GM12878 (cell line): Measurements from ENCODE around the gene SLC25A30. TPM values are rescaled to one million over a fixed set of nuclear protein-coding genes. Genes with fewer than 3 reads are reported as not detected.

Experiments used
- ASH2L ChIP-seq: fragments of 300-600, 200-600 bp; sonication (generic); IDR thresholded peaks from 2 replicates; pipeline ENCODE4 v1.6.1; 2017; ENCODE audit warnings: low read depth, mild to moderate bottlenecking, borderline replicate concordance
- BCL11A ChIP-seq: IDR thresholded peaks from 2 replicates; pipeline ENCODE4 v1.6.1; 2011; ENCODE audit warnings: low read depth, low read length
- CBFB ChIP-seq: IDR thresholded peaks from 2 replicates; pipeline ENCODE4 v1.6.1; 2016; ENCODE audit warnings: antibody characterized with exemption, low read depth
- CHD4 ChIP-seq: fragments of 200-600 bp; sonication (generic); IDR thresholded peaks from 2 replicates; pipeline ENCODE4 v1.6.1; 2016; ENCODE audit warnings: mild to moderate bottlenecking
- CREB1 ChIP-seq: IDR thresholded peaks from 2 replicates; pipeline ENCODE4 v1.6.1; 2012; ENCODE audit warnings: low read depth, mild to moderate bottlenecking, inconsistent platforms
- EZH2 ChIP-seq: IDR thresholded peaks from 2 replicates; pipeline ENCODE4 v1.6.1; 2012; ENCODE audit warnings: low read depth, mild to moderate bottlenecking, control low read depth, inconsistent platforms, low read length, borderline replicate concordance; ENCODE audit not compliant: control insufficient read depth
- FOXM1 ChIP-seq: IDR thresholded peaks from 2 replicates; pipeline ENCODE4 v1.6.1; 2012; ENCODE audit warnings: low read depth, mild to moderate bottlenecking, inconsistent platforms, low read length, moderate library complexity
- IKZF2 ChIP-seq, 2 experiments: fragments of 450-650 bp; IDR thresholded peaks; 2 replicates each; pipeline ENCODE4 v1.6.1; 2017; ENCODE audit warnings: mild to moderate bottlenecking in 2 of 2, moderate library complexity in 2 of 2
- NFIC ChIP-seq: IDR thresholded peaks from 2 replicates; pipeline ENCODE4 v1.6.1; 2012; ENCODE audit warnings: low read depth, mild to moderate bottlenecking, inconsistent platforms, low read length, moderate library complexity
- NFXL1 ChIP-seq: fragments of 450-650 bp; IDR thresholded peaks from 2 replicates; pipeline ENCODE4 v1.6.1; 2017; ENCODE audit warnings: antibody characterized with exemption, mild to moderate bottlenecking, borderline replicate concordance
- NR2C2 ChIP-seq: IDR thresholded peaks from 2 replicates; pipeline ENCODE4 v1.6.1; 2011; ENCODE audit warnings: borderline replicate concordance, low read depth; ENCODE audit not compliant: control insufficient read depth, insufficient read length
- SMAD5 ChIP-seq: IDR thresholded peaks from 2 replicates; pipeline ENCODE4 v1.6.1; 2016; ENCODE audit warnings: antibody characterized with exemption, low read depth
- SRF ChIP-seq, 2 experiments: IDR thresholded peaks; 2 replicates each; pipeline ENCODE4 v1.6.1; 2011; ENCODE audit warnings: low read depth in 2 of 2, low read length in 2 of 2, mild to moderate bottlenecking in 1 of 2, moderate library complexity in 1 of 2
- TCF7 ChIP-seq: IDR thresholded peaks from 2 replicates; pipeline ENCODE4 v1.6.1; 2014; ENCODE audit warnings: antibody characterized with exemption, borderline replicate concordance
- YBX1 ChIP-seq: fragments of 450-650 bp; IDR thresholded peaks from 2 replicates; pipeline ENCODE4 v1.6.1; 2016; ENCODE audit warnings: antibody characterized with exemption
- YY1 ChIP-seq: IDR thresholded peaks from 2 replicates; pipeline ENCODE4 v1.6.1; 2011; ENCODE audit warnings: low read depth, mild to moderate bottlenecking, low read length
- ZNF622 ChIP-seq: fragments of 450-650 bp; IDR thresholded peaks from 2 replicates; pipeline ENCODE4 v1.6.1; 2017; ENCODE audit warnings: mild to moderate bottlenecking, inconsistent platforms
- polyA plus RNA-seq, 11 experiments: library from polyadenylated mRNA; depleted of rRNA in 4 of 11; unstranded in 6 of 11; stranded (reverse) in 5 of 11; fragments of >200 nt; fragmentation: Nextera tagmentation in 4 of 11; fragmentation: Illumina TruSeq in 1 of 11; extraction: Ambion mirVana in 4 of 11; extraction: Trizol in 1 of 11; gene quantifications; 1 replicate in 1 of 11; 2 replicates in 10 of 11; pipeline versions ENCODE4 v1.2.1 to v1.2.3, GENCODE V29; 2011 to 2016; ENCODE audit warnings: inconsistent platforms in 2 of 11, missing spikeins in 2 of 11, low read depth in 1 of 11
- total RNA-seq, 4 experiments: library from RNA; depleted of rRNA in 3 of 4; stranded (reverse); fragments of >200 nt in 3 of 4; fragmentation: Illumina TruSeq in 1 of 4; extraction: Trizol in 1 of 4; gene quantifications; 2 replicates each; pipeline versions ENCODE4 v1.2.1 to v1.2.3, GENCODE V29; 2013 to 2021
- TF ChIP-seq, protein P1 (sequence below): IDR thresholded peaks from 2 replicates; pipeline ENCODE4 v1.6.1; 2012; ENCODE audit warnings: mild to moderate bottlenecking, low read depth, low read length
- TF ChIP-seq, protein P2 (sequence below): fragments of 450-650 bp; IDR thresholded peaks from 2 replicates; pipeline ENCODE4 v1.6.1; 2016; ENCODE audit warnings: mild to moderate bottlenecking
- TF ChIP-seq, protein P3 (sequence below): IDR thresholded peaks from 2 replicates; pipeline ENCODE4 v1.6.1; 2012; ENCODE audit warnings: low read depth, low read length, improper control_type of control experiment
- TF ChIP-seq, protein P4 (sequence below): IDR thresholded peaks from 2 replicates; pipeline ENCODE4 v1.6.1; 2012; ENCODE audit warnings: improper control_type of control experiment, low read depth, low read length; ENCODE audit not compliant: insufficient replicate concordance

SLC25A30 gene
- total and polyA plus RNA-seq, 10 of the 15 experiments (the other 5 are each of a cell fraction or from before 2014, with no cell fraction given): 2.4 to 18.0 (median 8.9) TPM

DNA sequence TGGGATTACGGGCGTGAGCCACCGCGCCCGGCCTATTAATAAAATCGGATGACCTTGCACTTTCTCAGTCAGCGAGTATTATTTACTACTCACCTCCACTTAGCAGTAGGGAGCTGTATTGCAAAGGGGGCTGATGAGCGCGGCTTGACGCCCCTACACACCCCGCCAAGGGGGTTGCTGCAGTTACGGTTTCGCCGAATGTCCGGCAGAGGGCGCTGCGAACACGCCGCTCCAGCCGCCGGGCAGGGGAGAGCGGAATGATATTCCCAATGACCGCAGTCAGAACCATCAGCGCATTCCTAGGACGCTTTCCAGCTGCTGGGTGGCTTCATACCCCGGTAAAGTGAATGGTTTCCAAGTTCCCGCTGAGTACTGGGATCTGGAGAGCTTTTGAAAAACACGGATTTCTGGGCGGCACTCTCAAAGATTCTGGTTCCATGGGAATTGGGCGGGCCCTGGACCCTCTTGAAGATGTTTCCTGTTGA lies 47.2 kb downstream of the SLC25A30 start (continued):
- no peak for TF ChIP-seq CREB1
- TF ChIP-seq YY1: 0 out of 2 replicates have a peak, but pooled peaks have one; percentile 44
- TF ChIP-seq NFXL1: no peak
- TF ChIP-seq IKZF2 (IDR thresholded peaks at IDR 0.05): peak in 1 of 2 experiments; percentile 21; a peak in 1 of 4 replicates
- TF ChIP-seq EZH2: no peak
- no peak for TF ChIP-seq FOXM1
- TF ChIP-seq SRF (IDR thresholded peaks at IDR 0.05; ENCODE audit: low read depth in 2 of 2, low read length in 2 of 2): peak in 1 of 2 experiments; percentile 21; a peak in 1 of 4 replicates
- TF ChIP-seq NR2C2: no peak
- no peak for TF ChIP-seq NFIC
- TF ChIP-seq SMAD5: no peak
- TF ChIP-seq TCF7: no peak
- TF ChIP-seq, protein P1, sequence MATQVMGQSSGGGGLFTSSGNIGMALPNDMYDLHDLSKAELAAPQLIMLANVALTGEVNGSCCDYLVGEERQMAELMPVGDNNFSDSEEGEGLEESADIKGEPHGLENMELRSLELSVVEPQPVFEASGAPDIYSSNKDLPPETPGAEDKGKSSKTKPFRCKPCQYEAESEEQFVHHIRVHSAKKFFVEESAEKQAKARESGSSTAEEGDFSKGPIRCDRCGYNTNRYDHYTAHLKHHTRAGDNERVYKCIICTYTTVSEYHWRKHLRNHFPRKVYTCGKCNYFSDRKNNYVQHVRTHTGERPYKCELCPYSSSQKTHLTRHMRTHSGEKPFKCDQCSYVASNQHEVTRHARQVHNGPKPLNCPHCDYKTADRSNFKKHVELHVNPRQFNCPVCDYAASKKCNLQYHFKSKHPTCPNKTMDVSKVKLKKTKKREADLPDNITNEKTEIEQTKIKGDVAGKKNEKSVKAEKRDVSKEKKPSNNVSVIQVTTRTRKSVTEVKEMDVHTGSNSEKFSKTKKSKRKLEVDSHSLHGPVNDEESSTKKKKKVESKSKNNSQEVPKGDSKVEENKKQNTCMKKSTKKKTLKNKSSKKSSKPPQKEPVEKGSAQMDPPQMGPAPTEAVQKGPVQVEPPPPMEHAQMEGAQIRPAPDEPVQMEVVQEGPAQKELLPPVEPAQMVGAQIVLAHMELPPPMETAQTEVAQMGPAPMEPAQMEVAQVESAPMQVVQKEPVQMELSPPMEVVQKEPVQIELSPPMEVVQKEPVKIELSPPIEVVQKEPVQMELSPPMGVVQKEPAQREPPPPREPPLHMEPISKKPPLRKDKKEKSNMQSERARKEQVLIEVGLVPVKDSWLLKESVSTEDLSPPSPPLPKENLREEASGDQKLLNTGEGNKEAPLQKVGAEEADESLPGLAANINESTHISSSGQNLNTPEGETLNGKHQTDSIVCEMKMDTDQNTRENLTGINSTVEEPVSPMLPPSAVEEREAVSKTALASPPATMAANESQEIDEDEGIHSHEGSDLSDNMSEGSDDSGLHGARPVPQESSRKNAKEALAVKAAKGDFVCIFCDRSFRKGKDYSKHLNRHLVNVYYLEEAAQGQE: no peak
- TF ChIP-seq, protein P2, sequence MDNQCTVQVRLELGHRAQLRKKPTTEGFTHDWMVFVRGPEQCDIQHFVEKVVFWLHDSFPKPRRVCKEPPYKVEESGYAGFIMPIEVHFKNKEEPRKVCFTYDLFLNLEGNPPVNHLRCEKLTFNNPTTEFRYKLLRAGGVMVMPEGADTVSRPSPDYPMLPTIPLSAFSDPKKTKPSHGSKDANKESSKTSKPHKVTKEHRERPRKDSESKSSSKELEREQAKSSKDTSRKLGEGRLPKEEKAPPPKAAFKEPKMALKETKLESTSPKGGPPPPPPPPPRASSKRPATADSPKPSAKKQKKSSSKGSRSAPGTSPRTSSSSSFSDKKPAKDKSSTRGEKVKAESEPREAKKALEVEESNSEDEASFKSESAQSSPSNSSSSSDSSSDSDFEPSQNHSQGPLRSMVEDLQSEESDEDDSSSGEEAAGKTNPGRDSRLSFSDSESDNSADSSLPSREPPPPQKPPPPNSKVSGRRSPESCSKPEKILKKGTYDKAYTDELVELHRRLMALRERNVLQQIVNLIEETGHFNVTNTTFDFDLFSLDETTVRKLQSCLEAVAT: no peak
- TF ChIP-seq BCL11A: no peak
- no peak for TF ChIP-seq ASH2L
- TF ChIP-seq, protein P3, sequence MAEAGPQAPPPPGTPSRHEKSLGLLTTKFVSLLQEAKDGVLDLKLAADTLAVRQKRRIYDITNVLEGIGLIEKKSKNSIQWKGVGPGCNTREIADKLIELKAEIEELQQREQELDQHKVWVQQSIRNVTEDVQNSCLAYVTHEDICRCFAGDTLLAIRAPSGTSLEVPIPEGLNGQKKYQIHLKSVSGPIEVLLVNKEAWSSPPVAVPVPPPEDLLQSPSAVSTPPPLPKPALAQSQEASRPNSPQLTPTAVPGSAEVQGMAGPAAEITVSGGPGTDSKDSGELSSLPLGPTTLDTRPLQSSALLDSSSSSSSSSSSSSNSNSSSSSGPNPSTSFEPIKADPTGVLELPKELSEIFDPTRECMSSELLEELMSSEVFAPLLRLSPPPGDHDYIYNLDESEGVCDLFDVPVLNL: no peak
- no peak for TF ChIP-seq ZNF622
- no peak for TF ChIP-seq CBFB
- no peak for TF ChIP-seq YBX1
- TF ChIP-seq, protein P4, sequence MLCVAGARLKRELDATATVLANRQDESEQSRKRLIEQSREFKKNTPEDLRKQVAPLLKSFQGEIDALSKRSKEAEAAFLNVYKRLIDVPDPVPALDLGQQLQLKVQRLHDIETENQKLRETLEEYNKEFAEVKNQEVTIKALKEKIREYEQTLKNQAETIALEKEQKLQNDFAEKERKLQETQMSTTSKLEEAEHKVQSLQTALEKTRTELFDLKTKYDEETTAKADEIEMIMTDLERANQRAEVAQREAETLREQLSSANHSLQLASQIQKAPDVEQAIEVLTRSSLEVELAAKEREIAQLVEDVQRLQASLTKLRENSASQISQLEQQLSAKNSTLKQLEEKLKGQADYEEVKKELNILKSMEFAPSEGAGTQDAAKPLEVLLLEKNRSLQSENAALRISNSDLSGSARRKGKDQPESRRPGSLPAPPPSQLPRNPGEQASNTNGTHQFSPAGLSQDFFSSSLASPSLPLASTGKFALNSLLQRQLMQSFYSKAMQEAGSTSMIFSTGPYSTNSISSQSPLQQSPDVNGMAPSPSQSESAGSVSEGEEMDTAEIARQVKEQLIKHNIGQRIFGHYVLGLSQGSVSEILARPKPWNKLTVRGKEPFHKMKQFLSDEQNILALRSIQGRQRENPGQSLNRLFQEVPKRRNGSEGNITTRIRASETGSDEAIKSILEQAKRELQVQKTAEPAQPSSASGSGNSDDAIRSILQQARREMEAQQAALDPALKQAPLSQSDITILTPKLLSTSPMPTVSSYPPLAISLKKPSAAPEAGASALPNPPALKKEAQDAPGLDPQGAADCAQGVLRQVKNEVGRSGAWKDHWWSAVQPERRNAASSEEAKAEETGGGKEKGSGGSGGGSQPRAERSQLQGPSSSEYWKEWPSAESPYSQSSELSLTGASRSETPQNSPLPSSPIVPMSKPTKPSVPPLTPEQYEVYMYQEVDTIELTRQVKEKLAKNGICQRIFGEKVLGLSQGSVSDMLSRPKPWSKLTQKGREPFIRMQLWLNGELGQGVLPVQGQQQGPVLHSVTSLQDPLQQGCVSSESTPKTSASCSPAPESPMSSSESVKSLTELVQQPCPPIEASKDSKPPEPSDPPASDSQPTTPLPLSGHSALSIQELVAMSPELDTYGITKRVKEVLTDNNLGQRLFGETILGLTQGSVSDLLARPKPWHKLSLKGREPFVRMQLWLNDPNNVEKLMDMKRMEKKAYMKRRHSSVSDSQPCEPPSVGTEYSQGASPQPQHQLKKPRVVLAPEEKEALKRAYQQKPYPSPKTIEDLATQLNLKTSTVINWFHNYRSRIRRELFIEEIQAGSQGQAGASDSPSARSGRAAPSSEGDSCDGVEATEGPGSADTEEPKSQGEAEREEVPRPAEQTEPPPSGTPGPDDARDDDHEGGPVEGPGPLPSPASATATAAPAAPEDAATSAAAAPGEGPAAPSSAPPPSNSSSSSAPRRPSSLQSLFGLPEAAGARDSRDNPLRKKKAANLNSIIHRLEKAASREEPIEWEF: no peak
- TF ChIP-seq CHD4: no peak
